ENCODE data around the gene NOL6. TPM values are rescaled to one million over a fixed set of nuclear protein-coding genes. Genes with fewer than 3 reads are reported as not detected.

NOL6 gene
- total and polyA plus RNA-seq, 10 of the 15 experiments (the other 5 are each of a cell fraction or from before 2014, with no cell fraction given) = 8.3 to 53.2 (median 33.1) TPM

DNA sequence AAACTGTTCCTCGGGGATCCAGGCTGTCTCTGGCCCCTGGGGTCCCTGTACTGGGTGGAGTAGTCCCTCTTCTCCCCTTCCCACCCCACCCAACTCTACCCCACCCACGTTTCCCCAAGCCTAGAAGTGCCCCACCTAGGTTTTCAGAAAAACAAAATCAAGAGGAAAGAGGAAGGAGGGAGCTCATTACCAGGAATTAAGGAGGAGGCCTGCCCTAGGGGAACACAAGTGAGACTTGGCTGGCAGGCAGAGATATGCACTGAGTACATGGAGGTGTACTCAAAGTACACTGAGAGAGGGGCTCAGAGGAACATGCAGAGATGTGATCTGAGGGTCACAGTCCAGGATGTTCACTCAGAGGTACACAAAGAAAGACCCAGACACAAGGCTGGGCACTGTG lies 36.5 kb downstream of the NOL6 start (continued):
- TF ChIP-seq, protein P1, sequence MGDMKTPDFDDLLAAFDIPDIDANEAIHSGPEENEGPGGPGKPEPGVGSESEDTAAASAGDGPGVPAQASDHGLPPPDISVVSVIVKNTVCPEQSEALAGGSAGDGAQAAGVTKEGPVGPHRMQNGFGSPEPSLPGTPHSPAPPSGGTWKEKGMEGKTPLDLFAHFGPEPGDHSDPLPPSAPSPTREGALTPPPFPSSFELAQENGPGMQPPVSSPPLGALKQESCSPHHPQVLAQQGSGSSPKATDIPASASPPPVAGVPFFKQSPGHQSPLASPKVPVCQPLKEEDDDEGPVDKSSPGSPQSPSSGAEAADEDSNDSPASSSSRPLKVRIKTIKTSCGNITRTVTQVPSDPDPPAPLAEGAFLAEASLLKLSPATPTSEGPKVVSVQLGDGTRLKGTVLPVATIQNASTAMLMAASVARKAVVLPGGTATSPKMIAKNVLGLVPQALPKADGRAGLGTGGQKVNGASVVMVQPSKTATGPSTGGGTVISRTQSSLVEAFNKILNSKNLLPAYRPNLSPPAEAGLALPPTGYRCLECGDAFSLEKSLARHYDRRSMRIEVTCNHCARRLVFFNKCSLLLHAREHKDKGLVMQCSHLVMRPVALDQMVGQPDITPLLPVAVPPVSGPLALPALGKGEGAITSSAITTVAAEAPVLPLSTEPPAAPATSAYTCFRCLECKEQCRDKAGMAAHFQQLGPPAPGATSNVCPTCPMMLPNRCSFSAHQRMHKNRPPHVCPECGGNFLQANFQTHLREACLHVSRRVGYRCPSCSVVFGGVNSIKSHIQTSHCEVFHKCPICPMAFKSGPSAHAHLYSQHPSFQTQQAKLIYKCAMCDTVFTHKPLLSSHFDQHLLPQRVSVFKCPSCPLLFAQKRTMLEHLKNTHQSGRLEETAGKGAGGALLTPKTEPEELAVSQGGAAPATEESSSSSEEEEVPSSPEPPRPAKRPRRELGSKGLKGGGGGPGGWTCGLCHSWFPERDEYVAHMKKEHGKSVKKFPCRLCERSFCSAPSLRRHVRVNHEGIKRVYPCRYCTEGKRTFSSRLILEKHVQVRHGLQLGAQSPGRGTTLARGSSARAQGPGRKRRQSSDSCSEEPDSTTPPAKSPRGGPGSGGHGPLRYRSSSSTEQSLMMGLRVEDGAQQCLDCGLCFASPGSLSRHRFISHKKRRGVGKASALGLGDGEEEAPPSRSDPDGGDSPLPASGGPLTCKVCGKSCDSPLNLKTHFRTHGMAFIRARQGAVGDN (IDR thresholded peaks at IDR 0.05) = no peak
- no peak for TF ChIP-seq BMI1 (IDR thresholded peaks at IDR 0.05; ENCODE audit: borderline replicate concordance)
- TF ChIP-seq, protein P2, sequence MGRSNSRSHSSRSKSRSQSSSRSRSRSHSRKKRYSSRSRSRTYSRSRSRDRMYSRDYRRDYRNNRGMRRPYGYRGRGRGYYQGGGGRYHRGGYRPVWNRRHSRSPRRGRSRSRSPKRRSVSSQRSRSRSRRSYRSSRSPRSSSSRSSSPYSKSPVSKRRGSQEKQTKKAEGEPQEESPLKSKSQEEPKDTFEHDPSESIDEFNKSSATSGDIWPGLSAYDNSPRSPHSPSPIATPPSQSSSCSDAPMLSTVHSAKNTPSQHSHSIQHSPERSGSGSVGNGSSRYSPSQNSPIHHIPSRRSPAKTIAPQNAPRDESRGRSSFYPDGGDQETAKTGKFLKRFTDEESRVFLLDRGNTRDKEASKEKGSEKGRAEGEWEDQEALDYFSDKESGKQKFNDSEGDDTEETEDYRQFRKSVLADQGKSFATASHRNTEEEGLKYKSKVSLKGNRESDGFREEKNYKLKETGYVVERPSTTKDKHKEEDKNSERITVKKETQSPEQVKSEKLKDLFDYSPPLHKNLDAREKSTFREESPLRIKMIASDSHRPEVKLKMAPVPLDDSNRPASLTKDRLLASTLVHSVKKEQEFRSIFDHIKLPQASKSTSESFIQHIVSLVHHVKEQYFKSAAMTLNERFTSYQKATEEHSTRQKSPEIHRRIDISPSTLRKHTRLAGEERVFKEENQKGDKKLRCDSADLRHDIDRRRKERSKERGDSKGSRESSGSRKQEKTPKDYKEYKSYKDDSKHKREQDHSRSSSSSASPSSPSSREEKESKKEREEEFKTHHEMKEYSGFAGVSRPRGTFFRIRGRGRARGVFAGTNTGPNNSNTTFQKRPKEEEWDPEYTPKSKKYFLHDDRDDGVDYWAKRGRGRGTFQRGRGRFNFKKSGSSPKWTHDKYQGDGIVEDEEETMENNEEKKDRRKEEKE (IDR thresholded peaks at IDR 0.05) = no peak
- TF ChIP-seq RUNX3 (IDR thresholded peaks at IDR 0.05; ENCODE audit: low read length) = no peak
- TF ChIP-seq POLR2AphosphoS2 (IDR thresholded peaks at IDR 0.05; ENCODE audit: low read depth, low read length) = no peak
- TF ChIP-seq ZNF207 (IDR thresholded peaks at IDR 0.05; ENCODE audit: borderline replicate concordance) = no peak
- TF ChIP-seq, protein P3, sequence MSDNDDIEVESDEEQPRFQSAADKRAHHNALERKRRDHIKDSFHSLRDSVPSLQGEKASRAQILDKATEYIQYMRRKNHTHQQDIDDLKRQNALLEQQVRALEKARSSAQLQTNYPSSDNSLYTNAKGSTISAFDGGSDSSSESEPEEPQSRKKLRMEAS (IDR thresholded peaks at IDR 0.05; ENCODE audit: low read depth, low read length) = no peak
- TF ChIP-seq, protein P4, sequence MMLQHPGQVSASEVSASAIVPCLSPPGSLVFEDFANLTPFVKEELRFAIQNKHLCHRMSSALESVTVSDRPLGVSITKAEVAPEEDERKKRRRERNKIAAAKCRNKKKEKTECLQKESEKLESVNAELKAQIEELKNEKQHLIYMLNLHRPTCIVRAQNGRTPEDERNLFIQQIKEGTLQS (IDR thresholded peaks at IDR 0.05; ENCODE audit: borderline replicate concordance, extremely low read depth, low read depth, low read length) = no peak
- TF ChIP-seq, protein P5, sequence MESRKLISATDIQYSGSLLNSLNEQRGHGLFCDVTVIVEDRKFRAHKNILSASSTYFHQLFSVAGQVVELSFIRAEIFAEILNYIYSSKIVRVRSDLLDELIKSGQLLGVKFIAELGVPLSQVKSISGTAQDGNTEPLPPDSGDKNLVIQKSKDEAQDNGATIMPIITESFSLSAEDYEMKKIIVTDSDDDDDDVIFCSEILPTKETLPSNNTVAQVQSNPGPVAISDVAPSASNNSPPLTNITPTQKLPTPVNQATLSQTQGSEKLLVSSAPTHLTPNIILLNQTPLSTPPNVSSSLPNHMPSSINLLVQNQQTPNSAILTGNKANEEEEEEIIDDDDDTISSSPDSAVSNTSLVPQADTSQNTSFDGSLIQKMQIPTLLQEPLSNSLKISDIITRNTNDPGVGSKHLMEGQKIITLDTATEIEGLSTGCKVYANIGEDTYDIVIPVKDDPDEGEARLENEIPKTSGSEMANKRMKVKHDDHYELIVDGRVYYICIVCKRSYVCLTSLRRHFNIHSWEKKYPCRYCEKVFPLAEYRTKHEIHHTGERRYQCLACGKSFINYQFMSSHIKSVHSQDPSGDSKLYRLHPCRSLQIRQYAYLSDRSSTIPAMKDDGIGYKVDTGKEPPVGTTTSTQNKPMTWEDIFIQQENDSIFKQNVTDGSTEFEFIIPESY (IDR thresholded peaks at IDR 0.05) = no peak

All from GM12878 (cell line).